OCI-LY3 (cell line): Measurements from ENCODE around the gene DHRS11.

Source experiments
- EZH2phosphoT487 ChIP-seq: fragments of 200-600 bp; shearing (Covaris generic); IDR thresholded peaks from 2 replicates; pipeline ENCODE4 v1.6.1; 2018; ENCODE audit warnings: antibody characterized with exemption, mixed run types, low read depth
- TF ChIP-seq, protein P1 (sequence below): fragments of 200-600, 300-600 bp; sonication (generic); IDR thresholded peaks from 2 replicates; pipeline ENCODE4 v1.5.1; 2014; ENCODE audit warnings: antibody characterized with exemption, low read length, low read depth

DNA sequence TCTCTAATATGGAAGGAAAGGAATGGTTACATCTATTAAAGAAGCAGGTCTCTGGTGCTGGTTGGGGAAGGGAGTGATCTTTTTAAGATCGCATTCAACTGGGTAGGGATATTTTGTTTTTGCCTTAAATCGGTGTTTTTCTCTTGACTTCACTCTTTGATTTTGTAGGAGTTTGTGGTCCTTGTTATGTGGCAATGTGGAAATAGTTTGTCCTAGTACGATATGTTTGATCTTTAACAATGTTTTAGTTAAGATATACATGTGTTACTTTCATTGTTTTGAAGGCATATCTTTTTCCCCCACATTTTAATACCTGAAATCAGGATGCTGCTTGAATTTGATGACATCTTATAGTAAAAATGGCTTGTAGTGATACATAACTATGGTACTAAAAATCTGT, 38.2 kb upstream of the DHRS11 start:
- TF ChIP-seq, protein P1, sequence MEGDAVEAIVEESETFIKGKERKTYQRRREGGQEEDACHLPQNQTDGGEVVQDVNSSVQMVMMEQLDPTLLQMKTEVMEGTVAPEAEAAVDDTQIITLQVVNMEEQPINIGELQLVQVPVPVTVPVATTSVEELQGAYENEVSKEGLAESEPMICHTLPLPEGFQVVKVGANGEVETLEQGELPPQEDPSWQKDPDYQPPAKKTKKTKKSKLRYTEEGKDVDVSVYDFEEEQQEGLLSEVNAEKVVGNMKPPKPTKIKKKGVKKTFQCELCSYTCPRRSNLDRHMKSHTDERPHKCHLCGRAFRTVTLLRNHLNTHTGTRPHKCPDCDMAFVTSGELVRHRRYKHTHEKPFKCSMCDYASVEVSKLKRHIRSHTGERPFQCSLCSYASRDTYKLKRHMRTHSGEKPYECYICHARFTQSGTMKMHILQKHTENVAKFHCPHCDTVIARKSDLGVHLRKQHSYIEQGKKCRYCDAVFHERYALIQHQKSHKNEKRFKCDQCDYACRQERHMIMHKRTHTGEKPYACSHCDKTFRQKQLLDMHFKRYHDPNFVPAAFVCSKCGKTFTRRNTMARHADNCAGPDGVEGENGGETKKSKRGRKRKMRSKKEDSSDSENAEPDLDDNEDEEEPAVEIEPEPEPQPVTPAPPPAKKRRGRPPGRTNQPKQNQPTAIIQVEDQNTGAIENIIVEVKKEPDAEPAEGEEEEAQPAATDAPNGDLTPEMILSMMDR = no peak
- no peak for TF ChIP-seq EZH2phosphoT487
